Mesodermal cell (in vitro differentiated cells): ENCODE data around the gene PIPOX.

Experiments
- H3K27ac ChIP-seq: 2 replicates; pipeline ENCODE4 v1.7.0; 2013; ENCODE audit warnings: mild to moderate bottlenecking, low read depth, low read length, moderate library complexity; ENCODE audit not compliant: severe bottlenecking
- H3K36me3 ChIP-seq: 2 replicates; pipeline ENCODE4 v1.7.1; 2013; ENCODE audit warnings: mild to moderate bottlenecking, low read length, moderate library complexity; ENCODE audit not compliant: control insufficient read depth, insufficient read depth
- H3K4me1 ChIP-seq: one replicate; pipeline ENCODE4 v1.7.1; 2013; ENCODE audit warnings: mild to moderate bottlenecking, low read length; ENCODE audit not compliant: insufficient read depth, control insufficient read depth, poor library complexity, severe bottlenecking
- H3K4me3 ChIP-seq: 2 replicates; pipeline ENCODE4 v1.7.0; 2013; ENCODE audit warnings: low read length, control low read depth, mild to moderate bottlenecking; ENCODE audit not compliant: insufficient read depth, poor library complexity, severe bottlenecking; ENCODE audit errors: extremely low read depth
- H3K9me3 ChIP-seq: 2 replicates; pipeline ENCODE4 v1.7.1; 2013; ENCODE audit warnings: mild to moderate bottlenecking, low read length, moderate library complexity; ENCODE audit not compliant: control insufficient read depth
- WGBS, 2 experiments: methylation state at CpG; one replicate each; pipeline ENCODE4 v1.1.5; 2013; ENCODE audit warnings: missing lambda C conversion rate in 2 of 2; ENCODE audit not compliant: insufficient coverage in 2 of 2; 5-methylcytosine and 5-hydroxymethylcytosine counted together

Gene PIPOX

DNA sequence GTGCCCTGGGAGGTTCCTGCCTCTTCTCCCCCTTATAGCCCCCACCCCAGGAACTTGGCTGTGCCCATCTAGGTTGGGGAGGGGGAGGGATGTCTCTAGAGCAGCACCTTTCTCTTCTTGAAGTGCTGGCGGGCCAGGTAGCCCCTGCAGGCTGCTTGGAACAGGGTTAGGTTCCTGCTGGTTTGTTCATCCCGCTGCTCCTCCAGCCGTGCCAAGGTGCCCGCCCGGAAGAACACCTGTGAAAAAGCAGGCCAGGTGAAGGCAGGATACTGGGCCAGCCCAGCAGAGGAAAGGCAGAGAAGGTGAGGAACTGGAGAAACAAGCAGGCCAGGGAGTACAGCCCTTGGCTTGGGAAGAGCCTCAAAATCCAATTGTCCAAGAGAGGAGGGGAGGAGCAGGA is 56.6 kb downstream of the PIPOX start:
- Histone ChIP-seq H3K36me3 (peaks cover 60% of the 10 kb centered on the region), H3K9me3 (no peaks in the 10 kb centered on the region)
- WGBS, 2 experiments, result 83% methylated on average over 5 of the region's 5 CpGs; no CpG with 5 or more reads in 1 of the 2 experiments

DNA sequence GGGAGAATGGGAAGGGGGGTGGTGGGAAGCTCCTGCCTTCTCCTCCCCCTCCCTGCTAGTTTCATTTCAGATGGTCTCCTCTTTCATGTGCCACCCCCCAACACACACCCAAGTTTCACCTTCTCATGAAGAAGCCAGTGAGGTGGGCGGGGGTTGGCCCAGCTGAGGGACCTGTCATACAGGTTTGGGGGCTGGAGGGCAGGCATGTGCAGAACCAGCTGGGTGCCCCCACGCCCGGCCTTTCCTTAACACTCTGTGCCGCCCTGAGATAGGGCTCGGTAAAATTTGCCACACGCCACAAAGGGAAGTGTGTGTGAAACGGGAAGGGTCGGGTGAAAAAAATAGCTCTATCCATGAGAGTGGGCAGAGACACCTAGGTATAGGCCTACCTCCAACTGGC is 57.4 kb downstream of the PIPOX start:
- Histone ChIP-seq H3K4me1 (peaks cover 5% of the 10 kb centered on the region), H3K27ac (no peak overlapping the region), H3K36me3 (peaks cover 60% of the 10 kb centered on the region), H3K9me3 (no peaks in the 10 kb centered on the region), H3K4me3 (no peak overlapping the region)
- 89 to 90% methylated on average over 2 to 7 of the region's 8 CpGs for WGBS, 2 experiments

More for the DNA sequence above, 56.6 kb downstream of the PIPOX start:
- no peak overlapping the region for H3K4me3 ChIP-seq
- H3K27ac ChIP-seq, result no peak overlapping the region
- H3K4me1 ChIP-seq, result peaks cover 5% of the 10 kb centered on the region

DNA sequence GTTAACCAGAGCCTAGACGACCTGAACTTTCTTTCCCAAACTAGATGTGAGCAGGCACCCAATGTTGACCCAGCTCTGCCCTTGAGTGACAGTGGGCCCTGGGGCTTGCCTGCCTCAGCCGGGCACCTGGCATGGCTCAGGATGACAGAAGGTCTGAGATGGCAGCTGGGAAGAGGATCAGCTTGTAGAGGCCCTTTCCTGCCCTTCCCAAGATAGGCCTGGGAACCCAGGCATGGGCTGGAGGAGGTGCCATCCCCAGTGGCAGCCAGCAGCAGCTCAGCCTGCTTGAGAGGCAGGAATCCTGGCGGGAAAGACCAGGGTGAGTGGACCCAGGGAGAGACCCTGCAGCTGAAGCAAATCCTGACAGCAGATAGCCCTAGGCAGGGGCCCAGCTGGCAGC is 59.1 kb downstream of the PIPOX start:
- Histone ChIP-seq H3K9me3 (no peaks in the 10 kb centered on the region), H3K4me3 (no peak overlapping the region), H3K27ac (peak overlapping the region; percentile 30), H3K36me3 (peaks cover 65% of the 10 kb centered on the region), H3K4me1 (peaks cover 5% of the 10 kb centered on the region)
- 88 to 89% methylated on average over 3 of the region's 3 CpGs for WGBS, 2 experiments

DNA sequence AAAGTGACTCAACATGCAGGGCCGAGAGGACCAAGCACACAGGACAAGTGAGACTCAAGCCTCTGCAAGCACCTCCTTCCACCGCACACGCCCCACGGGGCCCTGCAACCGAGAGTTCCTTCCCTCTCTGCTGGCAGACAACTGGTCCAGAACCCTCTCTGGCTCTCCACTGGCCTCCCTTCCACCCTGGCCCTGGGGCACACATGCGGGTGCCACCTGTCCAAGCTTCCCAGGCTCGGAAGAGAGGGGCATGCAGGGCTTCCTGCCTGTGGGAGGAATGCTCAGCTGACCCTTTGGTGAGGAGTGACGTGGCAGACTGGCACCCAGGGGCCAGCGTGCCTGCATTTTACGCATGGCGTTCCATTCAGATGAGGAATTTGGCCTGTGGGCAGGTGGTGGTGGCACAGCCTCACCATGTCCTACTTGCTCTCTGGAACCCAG is 59.8 kb downstream of the PIPOX start:
- 88 to 89% methylated on average over 10 of the region's 11 CpGs for WGBS, 2 experiments
- H3K4me3 ChIP-seq, result no peak overlapping the region
- H3K9me3 ChIP-seq, result no peaks in the 10 kb centered on the region
- peak overlapping the region; percentile 30 for H3K27ac ChIP-seq
- peaks cover 5% of the 10 kb centered on the region for H3K4me1 ChIP-seq
- peaks cover 61% of the 10 kb centered on the region for H3K36me3 ChIP-seq

DNA sequence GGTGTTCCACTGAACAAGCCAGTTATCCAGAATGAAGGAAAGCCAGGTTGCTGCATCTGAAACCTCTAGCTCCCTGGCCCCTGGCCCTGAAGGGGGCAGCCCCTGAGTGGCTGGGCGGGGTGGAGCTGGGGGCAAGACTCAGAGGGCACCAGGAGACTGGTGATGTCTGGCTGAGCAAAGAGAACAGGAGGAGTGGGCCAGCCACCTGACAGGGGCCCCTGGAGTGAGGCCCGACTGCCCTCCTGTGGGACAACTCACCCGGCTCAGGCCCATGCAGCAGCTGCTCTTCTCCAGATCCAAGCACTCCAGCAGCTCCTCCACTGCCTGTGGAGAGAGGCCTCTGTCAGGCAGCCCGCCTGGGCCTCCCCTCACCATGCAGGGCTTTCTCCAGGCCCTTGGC is 60.4 kb downstream of the PIPOX start:
- Histone ChIP-seq H3K9me3 (no peaks in the 10 kb centered on the region), H3K4me3 (no peak overlapping the region), H3K27ac (no peak overlapping the region), H3K36me3 (peaks cover 55% of the 10 kb centered on the region), H3K4me1 (peaks cover 5% of the 10 kb centered on the region)
- WGBS, 2 experiments, result 90 to 91% methylated on average over 3 to 4 of the region's 4 CpGs
